ENCODE data around the gene PDE2A. TPM values are rescaled to one million over a fixed set of nuclear protein-coding genes. Genes with fewer than 3 reads are reported as not detected.

PDE2A gene
- total RNA-seq, 1 donor: 0.36 TPM

DNA sequence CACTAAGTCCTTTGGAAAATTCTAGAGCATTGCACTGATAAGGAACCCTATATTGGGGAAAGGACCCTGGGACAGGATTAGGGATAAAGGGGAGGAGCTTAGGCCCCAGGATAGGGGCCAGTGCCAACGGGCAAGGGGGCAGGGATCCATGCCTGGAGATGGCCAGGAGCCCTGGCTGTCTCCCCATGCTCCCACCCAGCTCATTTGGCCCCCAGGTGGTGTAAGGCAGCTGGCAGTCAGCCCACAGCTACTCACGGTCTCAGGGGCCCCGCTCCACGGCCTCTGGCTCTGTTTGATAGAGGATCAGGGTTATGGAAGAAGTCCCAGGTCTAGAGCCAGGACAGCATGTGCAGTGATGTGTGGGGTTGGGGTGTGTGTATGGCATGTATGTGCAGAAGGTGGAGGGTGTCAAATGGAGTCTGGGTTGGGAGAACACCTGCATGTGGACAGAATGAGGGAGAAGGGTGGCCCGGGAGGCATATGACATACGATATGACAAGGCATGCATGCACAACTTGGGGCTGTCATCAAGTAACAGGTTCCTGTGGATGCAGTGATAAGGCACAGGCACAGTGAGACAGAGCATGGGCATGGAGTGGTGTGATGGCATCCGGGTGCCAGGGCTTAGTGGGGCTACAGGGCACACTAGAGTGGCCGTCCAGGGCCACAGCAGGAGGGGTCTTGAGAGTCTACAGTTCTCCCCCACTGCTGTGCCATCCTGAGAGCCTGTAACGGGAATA is 18.4 kb upstream of the PDE2A start:
- peaks cover 19% of the 10 kb centered on the region for H4K20me1 ChIP-seq (ENCODE audit: insufficient read depth, low read length)
- TF ChIP-seq CTCF (IDR thresholded peaks at IDR 0.05; ENCODE audit: extremely low read depth, low read depth, low read length): no peak
- H3K4me3 ChIP-seq (ENCODE audit: insufficient read depth, low read length): no peak overlapping the region
- H3K4me2 ChIP-seq (ENCODE audit: insufficient read depth, low read length): no peak overlapping the region
- peaks cover 81% of the 10 kb centered on the region for H3K36me3 ChIP-seq (ENCODE audit: insufficient read depth, low read length)
- H3K27me3 ChIP-seq (ENCODE audit: insufficient read depth, low read length): no peaks in the 10 kb centered on the region
- DNase-seq (ENCODE audit: insufficient read length, low spot score, missing footprints): no peak
- H3K27ac ChIP-seq (ENCODE audit: low read depth, low read length): no peak overlapping the region
- no peaks in the 10 kb centered on the region for H3K79me2 ChIP-seq (ENCODE audit: insufficient read depth, low read length)
- no peaks in the 10 kb centered on the region for H3K4me1 ChIP-seq (ENCODE audit: insufficient read depth, low read length)
- H2AFZ ChIP-seq (ENCODE audit: low read length): no peak overlapping the region
- no peaks in the 10 kb centered on the region for H3K9me3 ChIP-seq (ENCODE audit: low read depth, low read length)

DNA sequence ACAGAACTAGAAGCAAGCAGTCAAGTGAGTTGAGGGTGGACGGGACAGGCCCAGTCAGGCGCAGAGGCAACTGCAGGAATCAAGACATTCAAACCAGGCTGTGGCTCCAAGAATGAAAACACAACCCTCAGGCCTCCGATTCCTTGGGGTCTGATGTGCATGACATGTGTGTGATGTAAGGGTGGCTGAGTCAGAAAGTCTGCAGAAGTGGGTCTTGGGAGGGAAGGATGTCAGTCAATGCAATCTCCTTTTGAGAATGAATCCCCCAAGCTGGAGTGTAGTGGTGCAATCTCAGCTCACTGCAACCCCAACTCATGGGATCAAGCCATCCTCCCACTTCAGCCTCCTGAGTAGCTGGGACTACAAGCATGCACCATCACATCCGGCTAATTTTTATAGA is 15.9 kb upstream of the PDE2A start:
- no peak for DNase-seq (ENCODE audit: insufficient read length, low spot score, missing footprints)
- no peaks in the 10 kb centered on the region for H3K4me1 ChIP-seq (ENCODE audit: insufficient read depth, low read length)
- H3K27me3 ChIP-seq (ENCODE audit: insufficient read depth, low read length): no peaks in the 10 kb centered on the region
- no peak for TF ChIP-seq CTCF (IDR thresholded peaks at IDR 0.05; ENCODE audit: extremely low read depth, low read depth, low read length)
- no peak overlapping the region for H3K27ac ChIP-seq (ENCODE audit: low read depth, low read length)
- no peaks in the 10 kb centered on the region for H3K79me2 ChIP-seq (ENCODE audit: insufficient read depth, low read length)
- H3K4me3 ChIP-seq (ENCODE audit: insufficient read depth, low read length): no peak overlapping the region
- H3K36me3 ChIP-seq (ENCODE audit: insufficient read depth, low read length): peaks cover 68% of the 10 kb centered on the region
- no peak overlapping the region for H2AFZ ChIP-seq (ENCODE audit: low read length)
- no peak overlapping the region for H3K4me2 ChIP-seq (ENCODE audit: insufficient read depth, low read length)
- no peaks in the 10 kb centered on the region for H3K9me3 ChIP-seq (ENCODE audit: low read depth, low read length)
- H4K20me1 ChIP-seq (ENCODE audit: insufficient read depth, low read length): peaks cover 21% of the 10 kb centered on the region

DNA sequence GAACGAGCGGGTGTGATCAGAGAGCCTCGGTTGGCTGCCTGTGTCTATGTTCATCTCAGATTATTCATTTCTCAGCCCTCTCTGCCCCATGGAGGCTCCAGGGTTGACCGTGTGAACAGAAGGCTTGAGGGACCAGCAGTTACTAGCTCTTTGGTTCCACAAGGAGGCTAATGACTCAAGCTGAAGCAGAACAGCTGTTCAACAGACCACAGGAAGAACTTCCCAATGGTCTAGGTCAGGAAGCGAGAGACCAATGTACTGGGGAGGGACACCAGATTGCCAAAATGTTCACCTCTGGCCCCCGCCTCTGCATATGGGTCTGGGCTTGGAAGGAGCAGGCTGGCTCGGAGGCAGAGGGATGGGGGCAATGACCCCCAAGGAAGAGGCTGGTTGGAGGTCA is 14.7 kb upstream of the PDE2A start:
- Histone ChIP-seq H3K4me3 (ENCODE audit: insufficient read depth, low read length) (no peak overlapping the region), H2AFZ (ENCODE audit: low read length) (no peak overlapping the region)
- no peak for TF ChIP-seq CTCF (IDR thresholded peaks at IDR 0.05; ENCODE audit: extremely low read depth, low read depth, low read length)

DNA sequence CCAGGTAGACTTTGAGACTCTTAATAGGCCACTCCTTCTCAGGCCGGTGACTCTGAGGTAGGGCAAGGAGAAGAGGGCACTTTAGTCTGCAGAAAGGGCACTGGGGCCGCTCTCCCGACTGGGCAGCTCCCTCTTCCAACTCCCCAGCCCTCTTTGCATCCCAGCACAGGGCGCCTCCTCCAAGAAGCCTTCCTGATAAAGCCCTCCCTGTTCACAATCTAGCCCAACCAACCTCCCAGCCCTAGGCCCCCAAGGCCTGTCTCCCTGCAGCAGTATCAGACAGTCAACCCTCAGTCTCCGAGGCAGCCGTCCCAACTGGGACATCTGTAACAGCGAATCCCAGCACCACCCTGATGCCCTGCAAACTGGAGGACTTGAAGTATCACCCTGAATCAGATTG is 14.3 kb upstream of the PDE2A start:
- Histone ChIP-seq H3K27ac (ENCODE audit: low read depth, low read length) (no peak overlapping the region), H3K79me2 (ENCODE audit: insufficient read depth, low read length) (no peaks in the 10 kb centered on the region), H3K4me1 (ENCODE audit: insufficient read depth, low read length) (peaks cover 11% of the 10 kb centered on the region), H2AFZ (ENCODE audit: low read length) (no peak overlapping the region), H3K9me3 (ENCODE audit: low read depth, low read length) (no peaks in the 10 kb centered on the region), H3K27me3 (ENCODE audit: insufficient read depth, low read length) (no peaks in the 10 kb centered on the region), H3K36me3 (ENCODE audit: insufficient read depth, low read length) (peaks cover 53% of the 10 kb centered on the region), H3K4me2 (ENCODE audit: insufficient read depth, low read length) (no peak overlapping the region), H4K20me1 (ENCODE audit: insufficient read depth, low read length) (peaks cover 28% of the 10 kb centered on the region), H3K4me3 (ENCODE audit: insufficient read depth, low read length) (no peak overlapping the region)
- TF ChIP-seq CTCF (IDR thresholded peaks at IDR 0.05; ENCODE audit: extremely low read depth, low read depth, low read length): no peak
- no peak for DNase-seq (ENCODE audit: insufficient read length, low spot score, missing footprints)

More for the DNA sequence above, 14.7 kb upstream of the PDE2A start:
- Histone ChIP-seq H3K4me2 (ENCODE audit: insufficient read depth, low read length) (no peak overlapping the region), H3K36me3 (ENCODE audit: insufficient read depth, low read length) (peaks cover 55% of the 10 kb centered on the region), H4K20me1 (ENCODE audit: insufficient read depth, low read length) (peaks cover 24% of the 10 kb centered on the region), H3K27ac (ENCODE audit: low read depth, low read length) (no peak overlapping the region), H3K27me3 (ENCODE audit: insufficient read depth, low read length) (no peaks in the 10 kb centered on the region), H3K4me1 (ENCODE audit: insufficient read depth, low read length) (peaks cover 10% of the 10 kb centered on the region), H3K79me2 (ENCODE audit: insufficient read depth, low read length) (no peaks in the 10 kb centered on the region), H3K9me3 (ENCODE audit: low read depth, low read length) (no peaks in the 10 kb centered on the region)
- DNase-seq (ENCODE audit: insufficient read length, low spot score, missing footprints): no peak
